Activated CD4-positive, alpha-beta T cell treated with anti-CD3 and anti-CD28 coated beads, Interleukin-2, Interleukin-6, amounts not matched to agents 100 ng/mL and 50 ng/mL, durations not matched to agents 16 hours and 8 hours (primary cell): Measurements from ENCODE around the gene ANKFY1.
"Not testable (repeated sequence)": the region's sequence is repeated elsewhere in the genome, so short reads cannot be mapped to it uniquely, and the experiment has no call there.

Experiments used
- DNase-seq: peaks from one replicate; pipeline ENCODE4 v3.0.0-alpha.2; 2020

ANKFY1 gene

GRCh38 chr17:4258867-4259266, 4.9 kb downstream of the ANKFY1 start:
- no peak for DNase-seq

GRCh38 chr17:4256952-4257351, 6.8 kb downstream of the ANKFY1 start:
- DNase-seq, result peak; percentile 38

- not testable (repeated sequence) for DNase-seq
These were observed 8.5 kb downstream of the ANKFY1 start for GRCh38 chr17:4255271-4255670.

- no peak for DNase-seq
These were observed 12.9 kb downstream of the ANKFY1 start for GRCh38 chr17:4250887-4251286.

GRCh38 chr17:4249452-4250029, 14.2 kb downstream of the ANKFY1 start:
- DNase-seq, result peak; percentile 28

- no peak for DNase-seq
These were observed 15.1 kb downstream of the ANKFY1 start for GRCh38 chr17:4248504-4249277.

GRCh38 chr17:4247971-4248388, 15.8 kb downstream of the ANKFY1 start:
- no peak for DNase-seq

- DNase-seq, result no peak
These were observed 16.3 kb downstream of the ANKFY1 start for GRCh38 chr17:4247361-4247970.

GRCh38 chr17:4246674-4247073, 17.1 kb downstream of the ANKFY1 start:
- no peak for DNase-seq

- DNase-seq, result no peak
These were observed 22.2 kb downstream of the ANKFY1 start for GRCh38 chr17:4241535-4241934.

- DNase-seq, result no peak
These were observed 27.3 kb downstream of the ANKFY1 start for GRCh38 chr17:4236456-4236855.

GRCh38 chr17:4235372-4236279, 28.2 kb downstream of the ANKFY1 start:
- DNase-seq, result no peak

- DNase-seq, result no peak
These were observed 29.4 kb downstream of the ANKFY1 start for GRCh38 chr17:4234401-4234800.

- no peak for DNase-seq
These were observed 30.0 kb downstream of the ANKFY1 start for GRCh38 chr17:4233668-4234258.

GRCh38 chr17:4232168-4232813, 31.5 kb downstream of the ANKFY1 start:
- no peak for DNase-seq

GRCh38 chr17:4229627-4230541, 33.9 kb downstream of the ANKFY1 start:
- DNase-seq, result no peak

- no peak for DNase-seq
These were observed 41.7 kb downstream of the ANKFY1 start for GRCh38 chr17:4221899-4222659.

GRCh38 chr17:4221163-4221562, 42.6 kb downstream of the ANKFY1 start:
- DNase-seq, result no peak

GRCh38 chr17:4220655-4221054, 43.1 kb downstream of the ANKFY1 start:
- no peak for DNase-seq

- no peak for DNase-seq
These were observed 44.5 kb downstream of the ANKFY1 start for GRCh38 chr17:4219241-4219640.
